Measurements from ENCODE around the gene TRIM17. TPM values are rescaled to one million over a fixed set of nuclear protein-coding genes. Genes with fewer than 3 reads are reported as not detected.

Gene TRIM17
- polyA plus RNA-seq, 3 donors, result not detected

GRCh38 chr1:228465141-228465540 lies 48.5 kb upstream of the TRIM17 start:
- Histone ChIP-seq H3K4me2 (replicated peaks; ENCODE audit: extremely low read depth, low read length, poor library complexity, severe bottlenecking) (peak overlapping the region; percentile 19), H3K27ac (ENCODE audit: low read depth in 1 of 2, low read length in 2 of 2) (no peak overlapping the region), H3K79me2 (ENCODE audit: insufficient read depth, low read length) (no peaks in the 10 kb centered on the region), H2AFZ (ENCODE audit: insufficient read depth, low read depth, low read length, poor library complexity, severe bottlenecking) (no peak overlapping the region), H4K20me1 (ENCODE audit: insufficient read depth, low read length) (no peaks in the 10 kb centered on the region), H3K9ac (ENCODE audit: insufficient read depth, low read length, poor library complexity, severe bottlenecking) (no peak overlapping the region), H3K36me3 (replicated peaks in 1 of 2; ENCODE audit: control insufficient read depth in 1 of 2, insufficient read depth in 2 of 2, low read length in 2 of 2) (no peaks in the 10 kb centered on the region), H3K27me3 (ENCODE audit: control insufficient read depth in 2 of 2, insufficient read depth in 2 of 2, low read length in 2 of 2) (peaks cover 87 to 100% of the 10 kb centered on the region in 2 donors), H3K9me3 (replicated peaks in 1 of 2; ENCODE audit: control insufficient read depth in 1 of 2, insufficient read depth in 1 of 2, low read length in 2 of 2) (peaks cover 7 to 26% of the 10 kb centered on the region in 2 donors), H3K4me3 (replicated peaks in 1 of 3; ENCODE audit: low read depth in 2 of 3, low read length in 3 of 3) (peak overlapping the region in 1 of 3 experiments; percentile 50), H3K4me1 (ENCODE audit: control insufficient read depth in 1 of 2, insufficient read depth in 2 of 2, low read length in 2 of 2) (peaks cover 15 to 18% of the 10 kb centered on the region in 2 donors)
- Mint-ChIP-seq H3K4me1 (peaks cover 20% of the 10 kb centered on the region), H3K4me3 (peak overlapping the region in 1 of 2 donors; percentile 92), H3K9me3 (peaks cover 4 to 25% (median 15%) of the 10 kb centered on the region in 7 donors), H3K36me3 (peaks cover 6 to 12% of the 10 kb centered on the region in 2 donors), H3K27me3 (ENCODE audit: low read depth in 3 of 3) (peaks cover 93 to 98% (median 94%) of the 10 kb centered on the region in 3 donors), H3K27ac (peak overlapping the region in 1 of 7 donors; percentile 27)
- DNase-seq, result no peak
- no peak for TF ChIP-seq CTCF (IDR thresholded peaks at IDR 0.05)
- intact Hi-C loops (cut with micrococcal nuclease), result no loop called here
- WGBS (ENCODE audit: insufficient coverage), result 13% methylated on average over 5 of the region's 13 CpGs

- Histone ChIP-seq H3K27me3 (ENCODE audit: control insufficient read depth in 2 of 2, insufficient read depth in 2 of 2, low read length in 2 of 2) (peaks cover 82 to 95% of the 10 kb centered on the region in 2 donors), H3K36me3 (replicated peaks in 1 of 2; ENCODE audit: control insufficient read depth in 1 of 2, insufficient read depth in 2 of 2, low read length in 2 of 2) (no peaks in the 10 kb centered on the region), H3K9ac (ENCODE audit: insufficient read depth, low read length, poor library complexity, severe bottlenecking) (no peak overlapping the region), H2AFZ (ENCODE audit: insufficient read depth, low read depth, low read length, poor library complexity, severe bottlenecking) (peak overlapping the region; percentile 40), H4K20me1 (ENCODE audit: insufficient read depth, low read length) (no peaks in the 10 kb centered on the region), H3K27ac (ENCODE audit: low read depth in 1 of 2, low read length in 2 of 2) (no peak overlapping the region), H3K79me2 (ENCODE audit: insufficient read depth, low read length) (no peaks in the 10 kb centered on the region), H3K4me1 (ENCODE audit: control insufficient read depth in 1 of 2, insufficient read depth in 2 of 2, low read length in 2 of 2) (peaks cover 18 to 20% of the 10 kb centered on the region in 2 donors), H3K4me2 (replicated peaks; ENCODE audit: extremely low read depth, low read length, poor library complexity, severe bottlenecking) (peak overlapping the region; percentile 19), H3K9me3 (replicated peaks in 1 of 2; ENCODE audit: control insufficient read depth in 1 of 2, insufficient read depth in 1 of 2, low read length in 2 of 2) (peaks cover 7 to 26% of the 10 kb centered on the region in 2 donors), H3K4me3 (replicated peaks in 1 of 3; ENCODE audit: low read depth in 2 of 3, low read length in 3 of 3) (peak overlapping the region in 1 of 3 experiments; percentile 50)
- peaks cover 20% of the 10 kb centered on the region for H3K4me1 Mint-ChIP-seq
- no peak for TF ChIP-seq CTCF (IDR thresholded peaks at IDR 0.05)
- WGBS (ENCODE audit: insufficient coverage), result 1% methylated on average over 18 of the region's 33 CpGs
- H3K27me3 Mint-ChIP-seq (ENCODE audit: low read depth in 3 of 3), result peaks cover 92 to 96% (median 93%) of the 10 kb centered on the region in 3 donors
- H3K9me3 Mint-ChIP-seq, result peaks cover 4 to 24% (median 15%) of the 10 kb centered on the region in 7 donors
- peak in 2 of 3 donors; percentile 48 to 54 for DNase-seq
- H3K4me3 Mint-ChIP-seq, result peak overlapping the region; percentile 51 to 92
- intact Hi-C loops (cut with micrococcal nuclease), result no loop called here
- H3K36me3 Mint-ChIP-seq, result peaks cover 6 to 12% of the 10 kb centered on the region in 2 donors
- no peak overlapping the region for H3K27ac Mint-ChIP-seq
Observed at GRCh38 chr1:228464487-228464983, 47.9 kb upstream of the TRIM17 start.
